Stimulated activated CD8-positive, alpha-beta memory T cell treated with anti-CD3 and anti-CD28 coated beads, Interleukin-7, amount 100 ng/mL, for 4 hours (primary cell): ENCODE results near the gene TRPC4AP.

Experiments
- DNase-seq, 2 donors: peaks; one replicate each; pipeline ENCODE4 v3.0.0-alpha.2; 2020; ENCODE audit warnings: low read depth in 2 of 2

TRPC4AP gene

DNA sequence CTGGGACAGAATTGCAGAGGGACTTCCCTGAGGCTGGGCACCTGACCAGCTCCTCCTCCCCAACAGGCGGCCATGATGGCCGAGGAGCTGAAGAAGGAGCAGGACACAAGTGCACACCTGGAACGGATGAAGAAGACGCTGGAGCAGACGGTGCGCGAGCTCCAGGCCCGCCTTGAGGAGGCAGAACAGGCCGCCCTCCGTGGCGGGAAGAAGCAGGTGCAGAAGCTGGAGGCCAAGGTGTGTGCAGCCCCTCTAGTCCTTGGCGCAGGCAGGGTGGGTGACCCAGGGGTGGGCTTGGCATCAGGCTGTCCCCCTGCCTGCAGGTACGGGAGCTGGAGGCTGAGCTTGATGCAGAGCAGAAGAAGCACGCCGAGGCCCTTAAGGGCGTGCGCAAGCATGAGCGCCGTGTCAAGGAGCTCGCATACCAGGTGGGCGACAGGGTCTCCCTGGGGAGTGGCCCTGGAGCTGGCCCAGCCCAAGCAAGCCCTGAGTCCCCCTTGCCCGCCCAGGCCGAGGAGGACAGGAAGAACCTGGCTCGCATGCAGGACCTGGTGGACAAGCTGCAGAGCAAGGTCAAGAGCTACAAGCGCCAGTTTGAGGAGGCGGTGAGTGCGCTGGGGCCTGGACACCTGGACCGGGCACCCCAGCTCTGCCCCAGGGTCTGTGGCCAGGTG is 91.5 kb downstream of the TRPC4AP start:
- no peak for DNase-seq

DNA sequence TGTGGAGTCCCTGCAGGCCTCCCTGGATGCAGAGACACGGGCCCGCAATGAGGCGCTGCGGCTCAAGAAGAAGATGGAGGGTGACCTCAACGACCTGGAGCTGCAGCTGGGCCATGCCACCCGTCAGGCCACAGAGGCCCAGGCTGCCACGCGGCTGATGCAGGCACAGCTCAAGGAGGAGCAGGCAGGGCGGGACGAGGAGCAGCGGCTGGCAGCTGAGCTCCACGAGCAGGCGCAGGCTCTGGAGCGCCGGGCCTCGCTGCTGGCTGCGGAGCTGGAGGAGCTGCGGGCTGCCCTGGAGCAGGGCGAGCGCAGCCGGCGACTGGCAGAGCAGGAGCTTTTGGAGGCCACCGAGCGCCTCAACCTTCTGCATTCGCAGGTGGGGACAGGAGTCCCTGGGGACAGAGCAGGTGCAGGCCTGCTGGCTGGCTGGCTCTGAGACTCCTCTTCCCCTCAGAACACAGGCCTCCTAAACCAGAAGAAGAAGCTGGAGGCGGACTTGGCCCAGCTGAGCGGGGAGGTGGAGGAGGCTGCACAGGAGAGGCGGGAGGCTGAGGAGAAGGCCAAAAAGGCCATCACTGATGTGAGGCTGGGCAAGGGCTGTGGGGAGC is 92.2 kb downstream of the TRPC4AP start:
- no peak for DNase-seq

DNA sequence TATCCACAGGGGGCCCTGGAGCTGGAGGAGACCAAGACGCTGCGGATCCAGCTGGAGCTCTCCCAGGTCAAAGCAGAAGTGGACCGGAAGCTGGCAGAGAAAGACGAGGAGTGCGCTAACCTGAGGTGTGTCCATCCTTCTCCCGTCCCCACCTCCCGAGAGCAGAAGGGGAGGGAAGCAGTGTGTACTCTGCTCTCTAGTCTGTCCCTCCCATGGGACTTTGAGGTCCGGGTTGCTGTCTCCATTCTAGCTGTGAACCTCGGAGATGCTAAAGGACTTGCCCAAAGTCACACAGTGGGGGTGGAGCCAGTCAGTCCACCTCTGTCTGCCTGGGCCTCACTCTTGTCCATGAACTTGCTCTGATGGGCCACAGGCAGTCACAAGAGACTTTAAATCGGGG is 92.8 kb downstream of the TRPC4AP start:
- no peak for DNase-seq

DNA sequence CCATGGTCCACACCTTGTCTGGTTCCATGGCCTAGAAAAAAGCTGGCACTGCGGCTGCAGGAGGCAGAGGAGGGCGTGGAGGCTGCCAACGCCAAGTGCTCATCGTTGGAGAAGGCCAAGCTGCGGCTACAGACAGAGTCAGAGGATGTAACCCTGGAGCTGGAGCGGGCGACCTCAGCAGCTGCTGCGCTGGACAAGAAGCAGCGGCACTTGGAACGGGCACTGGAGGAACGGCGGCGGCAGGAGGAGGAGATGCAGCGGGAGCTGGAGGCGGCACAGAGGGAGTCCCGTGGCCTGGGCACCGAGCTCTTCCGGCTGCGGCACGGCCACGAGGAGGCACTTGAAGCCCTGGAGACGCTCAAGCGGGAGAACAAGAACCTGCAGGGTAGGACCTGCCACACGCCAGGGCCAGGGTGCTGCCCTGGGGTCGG is 93.6 kb downstream of the TRPC4AP start:
- no peak for DNase-seq

DNA sequence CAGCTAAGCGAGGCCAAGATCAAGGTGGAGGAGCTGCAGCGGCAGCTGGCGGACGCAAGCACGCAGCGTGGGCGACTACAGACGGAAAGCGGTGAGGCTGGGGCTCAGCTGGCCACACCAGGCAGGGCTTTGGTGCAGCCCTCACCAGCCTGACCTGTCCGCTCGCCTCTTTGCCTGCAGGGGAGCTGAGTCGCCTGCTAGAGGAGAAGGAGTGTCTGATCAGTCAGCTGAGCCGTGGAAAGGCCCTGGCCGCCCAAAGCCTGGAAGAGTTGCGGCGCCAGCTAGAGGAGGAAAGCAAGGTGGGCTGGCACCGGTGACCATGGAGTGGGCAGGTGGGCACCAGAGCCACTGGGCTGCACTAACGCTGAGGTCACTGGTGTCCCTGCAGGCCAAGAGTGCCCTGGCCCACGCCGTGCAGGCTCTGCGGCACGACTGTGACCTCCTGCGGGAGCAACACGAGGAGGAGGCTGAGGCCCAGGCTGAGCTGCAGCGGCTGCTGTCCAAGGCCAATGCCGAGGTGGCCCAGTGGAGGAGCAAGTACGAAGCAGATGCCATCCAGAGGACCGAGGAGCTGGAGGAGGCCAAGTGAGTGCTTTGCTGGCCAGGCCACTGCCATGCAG is 94.2 kb downstream of the TRPC4AP start:
- DNase-seq, result no peak

DNA sequence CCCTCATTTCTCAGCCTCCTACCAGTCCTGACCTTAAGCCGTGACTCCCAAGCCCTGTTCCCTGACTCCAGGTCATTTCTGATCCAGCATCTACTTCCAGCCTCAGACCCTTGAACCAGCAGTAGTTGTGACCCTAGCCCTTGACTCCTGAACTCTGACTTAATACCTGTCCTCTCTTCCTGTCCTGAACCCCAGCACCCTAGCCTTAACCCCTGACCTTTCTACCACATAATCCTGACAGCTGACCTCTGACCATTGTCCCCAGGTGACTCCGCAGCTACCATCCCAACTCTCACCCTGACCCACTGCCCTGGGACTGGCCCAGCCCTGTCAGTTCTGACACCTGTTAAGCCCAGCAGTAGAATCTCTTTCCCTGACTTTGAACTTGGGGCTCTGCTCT is 94.8 kb downstream of the TRPC4AP start:
- no peak for DNase-seq

DNA sequence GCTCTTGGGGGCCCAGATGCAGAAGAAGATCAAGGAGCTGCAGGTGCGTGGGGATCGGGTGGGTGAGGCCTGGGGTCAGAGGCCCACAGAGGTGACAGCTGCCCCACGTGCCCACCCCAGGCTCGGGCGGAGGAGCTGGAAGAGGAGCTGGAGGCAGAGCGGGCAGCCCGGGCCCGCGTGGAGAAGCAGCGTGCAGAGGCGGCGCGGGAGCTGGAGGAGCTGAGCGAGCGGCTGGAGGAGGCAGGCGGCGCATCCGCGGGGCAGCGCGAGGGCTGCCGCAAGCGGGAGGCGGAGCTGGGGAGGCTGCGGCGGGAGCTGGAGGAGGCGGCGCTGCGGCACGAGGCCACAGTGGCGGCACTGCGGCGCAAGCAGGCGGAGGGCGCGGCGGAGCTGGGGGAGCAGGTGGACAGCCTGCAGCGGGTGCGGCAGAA is 95.5 kb downstream of the TRPC4AP start:
- DNase-seq, result no peak

DNA sequence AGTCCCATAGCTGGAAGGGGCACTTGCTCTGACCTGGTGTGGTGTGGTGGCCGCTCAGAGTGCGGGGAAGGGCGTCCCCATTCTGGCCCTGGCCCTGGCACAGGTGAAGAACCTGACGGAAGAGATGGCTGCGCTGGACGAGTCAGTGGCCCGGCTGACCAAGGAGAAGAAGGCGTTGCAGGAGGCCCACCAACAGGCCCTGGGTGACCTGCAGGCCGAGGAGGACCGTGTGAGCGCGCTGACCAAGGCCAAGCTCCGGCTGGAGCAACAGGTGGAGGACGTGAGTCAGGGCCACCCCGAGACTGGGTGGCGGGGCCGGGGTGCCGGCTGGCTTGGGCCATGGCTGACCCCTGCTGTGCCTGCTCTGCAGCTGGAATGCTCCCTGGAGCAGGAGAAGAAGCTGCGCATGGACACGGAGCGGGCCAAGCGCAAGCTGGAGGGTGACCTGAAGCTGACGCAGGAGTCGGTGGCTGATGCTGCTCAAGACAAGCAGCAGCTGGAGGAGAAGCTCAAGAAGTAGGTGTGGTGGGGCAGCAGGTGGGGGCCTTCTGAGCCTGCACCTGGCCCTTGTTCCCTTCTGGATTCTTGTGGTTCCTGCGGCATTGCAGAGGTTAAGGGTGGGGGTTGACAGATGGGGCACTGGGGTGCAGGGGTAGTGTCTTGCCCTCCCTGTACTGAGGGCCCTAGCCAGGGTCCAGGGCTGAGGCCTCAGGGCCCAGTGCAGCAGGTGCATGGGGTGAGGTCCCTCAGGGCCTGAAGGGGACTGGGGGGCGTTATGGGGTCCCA is 96.2 kb downstream of the TRPC4AP start:
- no peak for DNase-seq

DNA sequence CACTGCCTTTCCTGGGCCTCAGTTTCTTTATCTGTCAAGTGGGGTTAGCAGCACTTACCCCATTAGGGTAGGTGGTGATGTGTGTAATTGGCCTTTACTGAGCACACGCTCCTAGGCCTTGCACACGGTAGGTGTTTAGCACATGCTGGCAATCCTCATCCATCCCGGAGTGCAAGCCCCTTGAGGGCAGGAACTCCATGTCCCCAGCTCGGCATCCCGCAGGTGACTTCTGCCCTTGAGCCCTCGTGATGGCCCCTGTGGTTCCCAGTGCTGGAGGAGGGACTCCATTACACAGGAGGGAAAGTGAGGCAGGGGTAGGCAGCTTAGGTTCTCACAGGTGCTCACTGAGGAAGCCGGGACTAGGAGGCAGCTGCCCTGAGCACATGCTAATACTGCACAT is 96.9 kb downstream of the TRPC4AP start:
- DNase-seq, result no peak

DNA sequence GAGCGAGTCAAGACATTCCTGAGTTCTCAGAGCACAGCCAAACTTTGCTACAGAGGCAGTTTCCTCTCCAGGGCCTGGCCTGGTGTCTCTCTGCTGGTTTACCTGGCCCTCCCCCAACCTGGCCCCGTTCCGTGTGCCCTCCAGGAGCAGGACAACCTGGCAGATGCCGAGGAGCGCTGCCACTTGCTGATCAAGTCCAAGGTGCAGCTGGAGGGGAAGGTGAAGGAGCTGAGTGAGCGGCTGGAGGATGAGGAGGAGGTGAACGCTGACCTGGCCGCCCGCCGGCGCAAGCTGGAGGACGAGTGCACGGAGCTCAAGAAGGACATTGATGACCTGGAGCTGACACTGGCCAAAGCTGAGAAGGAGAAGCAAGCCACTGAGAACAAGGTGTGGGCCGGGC is 97.4 kb downstream of the TRPC4AP start:
- DNase-seq, result no peak

DNA sequence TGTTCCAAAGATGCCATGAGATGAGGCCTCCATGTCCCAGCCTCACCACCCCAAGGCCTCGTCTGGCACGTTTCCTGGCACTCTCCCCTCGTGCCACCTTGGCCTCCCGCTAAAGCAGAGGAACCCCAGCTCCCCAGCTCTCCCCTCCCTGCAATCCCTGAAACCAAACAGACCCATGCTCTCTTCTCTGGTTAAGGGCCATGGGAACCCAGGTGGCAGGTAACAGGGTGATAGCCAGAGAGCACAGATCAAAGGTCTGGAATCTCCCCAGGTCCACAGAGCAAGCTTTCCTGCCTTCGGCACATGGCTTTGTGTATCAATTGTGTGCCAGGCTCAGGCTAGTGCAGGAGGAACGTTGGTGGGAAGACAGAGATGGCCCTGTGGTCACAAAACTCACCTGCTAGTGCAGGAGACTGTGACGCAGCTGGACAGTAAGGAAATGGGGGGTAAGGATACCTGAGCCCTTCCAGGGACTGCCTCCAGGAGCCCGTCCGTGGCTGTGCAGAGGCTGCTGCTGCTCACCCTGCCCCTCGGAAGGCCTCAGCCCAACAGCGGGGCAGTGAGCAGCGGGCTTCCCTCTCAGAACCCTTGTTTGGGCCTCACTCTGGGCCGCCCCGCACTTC is 98.0 kb downstream of the TRPC4AP start:
- no peak for DNase-seq

DNA sequence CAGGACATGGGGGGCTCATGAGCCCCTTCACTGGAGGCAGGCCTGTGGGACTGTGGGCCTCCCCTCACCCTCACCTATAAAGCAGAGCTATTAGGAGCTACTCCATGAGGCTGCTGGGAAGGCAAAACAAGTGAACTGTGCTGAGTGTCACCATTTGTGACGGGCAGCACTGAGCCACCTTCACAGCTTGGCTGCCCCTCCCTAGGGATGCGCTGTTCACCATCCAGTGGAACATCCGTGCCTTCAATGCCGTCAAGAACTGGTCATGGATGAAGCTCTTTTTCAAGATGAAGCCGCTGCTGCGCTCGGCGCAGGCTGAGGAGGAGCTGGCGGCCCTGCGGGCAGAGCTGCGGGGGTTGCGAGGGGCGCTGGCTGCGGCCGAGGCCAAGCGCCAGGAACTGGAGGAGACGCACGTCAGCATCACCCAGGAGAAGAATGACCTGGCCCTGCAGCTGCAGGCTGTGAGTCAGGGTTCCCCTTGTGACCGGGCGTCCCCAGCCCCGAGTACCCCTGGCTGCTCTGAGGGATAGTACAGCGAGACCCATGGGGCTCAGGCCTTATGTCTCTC is 98.6 kb downstream of the TRPC4AP start:
- no peak for DNase-seq

DNA sequence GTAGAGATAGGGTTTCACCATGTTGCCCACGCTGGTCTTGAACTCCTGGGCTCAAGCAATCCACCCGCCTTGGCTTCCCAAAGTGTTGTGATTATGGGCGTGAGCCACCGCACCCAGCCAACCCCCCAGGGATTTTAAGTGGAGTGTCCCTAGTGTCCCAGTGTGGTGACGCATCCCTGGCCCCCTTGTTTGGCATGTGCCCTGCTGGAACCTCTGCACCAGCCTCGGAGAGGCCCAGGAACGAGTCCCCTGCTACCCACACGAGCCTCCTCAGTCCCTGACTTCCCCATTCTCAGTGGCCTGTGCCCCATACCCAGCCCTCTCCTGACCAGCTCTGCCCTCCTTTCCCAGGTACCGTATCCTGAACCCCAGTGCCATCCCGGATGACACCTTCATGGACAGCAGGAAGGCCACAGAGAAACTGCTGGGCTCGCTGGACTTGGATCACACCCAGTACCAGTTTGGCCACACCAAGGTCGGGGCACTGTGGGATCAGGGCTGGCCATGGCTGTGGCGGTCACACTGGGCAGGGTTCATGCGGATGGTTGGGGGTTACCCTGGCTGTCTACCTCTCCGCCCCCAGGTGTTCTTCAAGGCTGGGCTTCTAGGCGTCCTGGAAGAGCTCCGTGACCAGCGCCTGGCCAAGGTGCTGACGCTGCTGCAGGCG is 99.7 kb downstream of the TRPC4AP start:
- DNase-seq, result no peak

DNA sequence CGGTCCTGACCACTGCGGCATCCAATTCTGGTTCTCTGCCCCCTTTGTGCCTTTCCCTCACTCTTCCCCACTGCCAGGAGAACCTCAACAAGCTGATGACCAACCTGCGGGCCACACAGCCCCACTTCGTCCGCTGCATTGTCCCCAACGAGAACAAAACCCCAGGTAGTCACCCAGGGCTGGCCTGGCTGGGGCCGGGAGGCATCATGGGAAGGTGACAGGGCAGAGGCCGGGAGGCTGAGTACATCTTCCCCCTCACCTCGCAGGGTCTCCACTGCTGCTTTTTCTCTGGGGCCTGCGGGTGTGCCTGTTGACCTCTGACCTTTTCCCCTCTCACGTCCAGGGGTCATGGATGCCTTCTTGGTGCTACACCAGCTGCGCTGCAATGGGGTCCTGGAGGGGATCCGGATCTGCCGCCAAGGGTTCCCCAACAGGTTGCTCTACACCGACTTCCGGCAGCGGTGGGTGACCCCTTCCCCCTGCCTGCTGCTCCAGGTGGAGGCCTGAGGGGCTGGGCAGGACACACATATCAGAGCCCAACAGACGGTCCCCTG is 101.9 kb downstream of the TRPC4AP start:
- DNase-seq, result no peak

DNA sequence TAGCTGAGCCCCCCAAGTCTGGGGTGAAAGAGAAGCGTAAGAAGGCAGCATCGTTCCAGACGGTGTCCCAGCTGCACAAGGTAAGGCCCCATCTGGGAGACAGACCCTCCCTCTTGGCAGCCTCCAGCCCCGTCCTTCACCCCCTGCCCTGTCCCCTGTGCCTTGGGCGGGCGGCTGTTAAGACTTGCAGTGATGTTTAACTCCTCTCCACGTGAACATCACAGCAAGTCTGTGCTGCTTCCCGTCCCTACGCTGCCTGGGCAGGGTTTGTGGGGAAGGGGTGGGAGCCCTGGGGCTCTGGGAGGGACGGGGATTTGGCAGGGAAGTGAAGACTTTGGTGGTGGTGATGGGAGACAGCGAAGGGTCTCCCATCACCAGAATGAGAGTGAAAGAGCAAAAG is 102.4 kb downstream of the TRPC4AP start:
- DNase-seq, result no peak

DNA sequence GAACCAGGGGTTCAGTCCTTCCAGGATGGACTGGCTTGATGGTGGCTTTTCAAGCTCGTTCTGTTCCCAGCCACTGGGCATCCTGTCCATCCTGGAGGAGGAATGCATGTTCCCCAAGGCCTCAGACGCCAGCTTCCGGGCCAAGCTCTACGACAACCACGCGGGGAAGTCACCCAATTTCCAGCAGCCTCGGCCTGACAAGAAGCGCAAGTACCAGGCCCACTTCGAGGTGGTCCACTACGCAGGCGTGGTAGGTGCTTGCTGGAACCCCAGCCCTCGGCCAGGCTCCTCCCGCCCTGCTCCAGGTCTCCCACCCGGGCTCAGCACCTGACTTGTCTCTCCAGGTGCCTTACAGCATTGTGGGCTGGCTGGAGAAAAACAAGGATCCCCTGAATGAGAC is 102.9 kb downstream of the TRPC4AP start:
- no peak for DNase-seq

DNA sequence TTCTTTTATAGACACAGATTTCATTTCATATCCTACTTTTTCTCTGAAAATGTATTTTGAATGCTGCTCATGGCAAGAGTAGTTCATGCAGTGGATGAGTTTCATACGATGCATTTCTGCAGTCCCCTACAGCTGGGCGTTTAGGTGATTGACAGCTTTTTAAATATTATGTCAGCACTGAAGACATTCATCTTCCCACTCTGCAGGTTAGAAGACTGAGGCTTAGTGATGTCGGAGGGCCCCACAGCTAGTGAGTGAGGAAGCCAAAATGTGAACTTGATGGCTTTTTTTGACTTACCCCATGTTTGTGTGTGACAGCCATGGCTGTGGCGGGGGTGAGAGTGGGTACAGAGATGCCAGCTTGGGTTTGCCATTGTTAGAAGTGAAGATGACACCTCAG is 103.5 kb downstream of the TRPC4AP start:
- no peak for DNase-seq

DNA sequence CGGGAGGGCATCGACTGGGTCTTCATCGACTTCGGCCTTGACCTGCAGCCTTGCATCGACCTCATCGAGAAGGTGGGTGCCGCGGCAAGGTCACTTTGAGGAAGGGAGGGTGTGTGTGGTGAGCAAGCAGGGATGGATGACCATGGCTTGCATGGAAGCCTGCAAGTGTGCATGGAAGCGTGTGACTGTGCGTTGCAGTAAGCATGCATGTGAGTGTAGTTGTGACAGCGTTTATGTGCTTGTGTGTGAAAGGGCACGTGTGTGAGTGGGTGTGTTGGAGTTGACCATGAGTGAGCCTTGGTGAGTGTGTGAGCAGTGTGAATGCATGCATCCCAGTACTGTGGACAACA is 104.4 kb downstream of the TRPC4AP start:
- DNase-seq, result no peak

DNA sequence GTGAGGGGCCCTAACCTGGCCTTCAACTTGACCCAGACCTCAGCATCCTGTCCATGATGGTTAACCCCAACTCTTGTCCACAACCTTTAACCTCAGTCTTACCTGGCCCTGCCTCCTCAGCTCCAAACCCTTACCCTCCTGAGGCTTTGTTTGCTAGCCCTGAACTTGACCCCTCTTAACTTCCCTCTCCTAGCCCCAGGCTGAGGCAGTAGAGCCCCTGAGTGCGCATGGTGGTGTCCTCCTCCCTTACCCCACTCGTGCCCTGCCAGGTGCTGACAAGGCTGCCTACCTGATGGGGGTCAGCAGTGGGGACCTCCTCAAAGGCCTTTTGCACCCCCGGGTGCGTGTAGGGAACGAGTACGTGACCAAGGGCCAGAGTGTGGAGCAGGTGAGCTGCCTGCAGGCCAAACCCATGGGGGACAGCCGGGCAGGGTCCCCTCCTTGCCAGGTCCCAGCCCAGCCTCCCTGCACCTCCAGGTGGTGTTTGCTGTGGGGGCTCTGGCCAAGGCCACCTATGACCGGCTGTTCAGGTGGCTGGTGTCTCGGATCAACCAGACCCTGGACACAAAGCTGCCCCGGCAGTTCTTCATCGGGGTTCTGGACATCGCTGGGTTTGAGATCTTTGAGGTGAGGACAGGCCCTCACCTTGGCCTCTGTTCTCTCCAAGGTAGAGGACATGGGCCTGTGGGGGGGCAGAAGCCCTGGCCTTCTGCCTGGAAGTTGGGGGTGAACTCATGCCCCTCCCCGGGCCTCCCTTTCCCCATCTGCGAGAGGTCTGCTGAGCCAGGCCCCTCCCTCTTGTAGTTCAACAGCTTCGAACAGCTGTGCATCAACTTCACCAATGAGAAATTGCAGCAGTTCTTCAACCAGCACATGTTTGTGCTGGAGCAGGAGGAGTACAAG is 105.1 kb downstream of the TRPC4AP start:
- no peak for DNase-seq
